ENCODE measurements around the gene AFDN. TPM values are rescaled to one million over a fixed set of nuclear protein-coding genes. Genes with fewer than 3 reads are reported as not detected.

AFDN gene
- polyA plus RNA-seq, 1 of the 3 experiments (the other 2 are of a cell fraction): 25.1 TPM

- Histone ChIP-seq H3F3A (replicated peaks; ENCODE audit: insufficient read depth) (no peaks in the 10 kb centered on the region), H3K9ac (no peak overlapping the region), H3K9me2 (no peaks in the 10 kb centered on the region), H2AFZ (ENCODE audit: low read depth) (no peak overlapping the region), H3K4me3 (ENCODE audit: low read depth in 2 of 2, low read length in 1 of 2) (no peak overlapping the region), H3K4me1 (ENCODE audit: control insufficient read depth in 1 of 2, insufficient read depth in 2 of 2, low read depth in 1 of 2, low read length in 1 of 2) (peaks cover 0 to 13% of the 10 kb centered on the region in 2 experiments; a peak in 1 of 4 replicates), H3K36me3 (replicated peaks in 1 of 2; ENCODE audit: control insufficient read depth in 1 of 2, insufficient read depth in 2 of 2, low read length in 1 of 2) (no peaks in the 10 kb centered on the region), H3K79me2 (ENCODE audit: insufficient read depth) (no peaks in the 10 kb centered on the region), H3K9me3 (no peaks in the 10 kb centered on the region), H3K27me3 (ENCODE audit: insufficient read depth) (no peaks in the 10 kb centered on the region; the same call in 1 of the 2 replicates), H3K27ac (ENCODE audit: low read depth in 2 of 2, low read length in 1 of 2) (no peak overlapping the region), H3K4me2 (no peak overlapping the region), H4K20me1 (ENCODE audit: insufficient read depth) (no peaks in the 10 kb centered on the region)
- ChIA-PET CTCF (interaction anchor here (1.0 to 1.2 kb wide), 2 partner anchors 12 to 48 kb away, joined by 3 to 5 read pairs; no protein-coding TSS in a partner anchor), POLR2A (no interaction called here)
- DNase-seq: no peak
- no peak for TF ChIP-seq ZBTB33 (IDR thresholded peaks at IDR 0.05; ENCODE audit: borderline replicate concordance, low read depth)
- TF ChIP-seq USF2 (IDR thresholded peaks at IDR 0.05; ENCODE audit: borderline replicate concordance, low read depth, low read length): no peak
- no peak for TF ChIP-seq RAD21 (IDR thresholded peaks at IDR 0.05; ENCODE audit: low read length)
- 60% methylated on average over 13 of the region's 13 CpGs for WGBS (ENCODE audit: low lambda C conversion rate)
Observed at GRCh38 chr6:167791780-167792478, 34.8 kb upstream of the AFDN start.

- ChIA-PET CTCF (no interaction called here), POLR2A (no interaction called here)
- H3K27ac ChIP-seq (ENCODE audit: low read depth in 2 of 2, low read length in 1 of 2): no peak overlapping the region
- H3K9me2 ChIP-seq: no peaks in the 10 kb centered on the region
- H2AFZ ChIP-seq (ENCODE audit: low read depth): no peak overlapping the region
- no peak overlapping the region for H3K4me3 ChIP-seq (ENCODE audit: low read depth in 2 of 2, low read length in 1 of 2)
- H3K4me1 ChIP-seq (ENCODE audit: control insufficient read depth in 1 of 2, insufficient read depth in 2 of 2, low read depth in 1 of 2, low read length in 1 of 2): peaks cover 0 to 13% of the 10 kb centered on the region in 2 experiments; a peak in 1 of 4 replicates
- H3K79me2 ChIP-seq (ENCODE audit: insufficient read depth): no peaks in the 10 kb centered on the region
- H3K4me2 ChIP-seq: no peak overlapping the region
- no peaks in the 10 kb centered on the region for H3F3A ChIP-seq (replicated peaks; ENCODE audit: insufficient read depth)
- H3K27me3 ChIP-seq (ENCODE audit: insufficient read depth): no peaks in the 10 kb centered on the region; the same call in 1 of the 2 replicates
- no peak for DNase-seq
- no peaks in the 10 kb centered on the region for H3K9me3 ChIP-seq
- H4K20me1 ChIP-seq (ENCODE audit: insufficient read depth): no peaks in the 10 kb centered on the region
- WGBS (ENCODE audit: low lambda C conversion rate): 45% methylated on average over 9 of the region's 9 CpGs
- no peaks in the 10 kb centered on the region for H3K36me3 ChIP-seq (replicated peaks in 1 of 2; ENCODE audit: control insufficient read depth in 1 of 2, insufficient read depth in 2 of 2, low read length in 1 of 2)
- H3K9ac ChIP-seq: no peak overlapping the region
- TF ChIP-seq RFX5 (IDR thresholded peaks at IDR 0.05; ENCODE audit: low read length): no peak
- no peak for TF ChIP-seq RAD21 (IDR thresholded peaks at IDR 0.05; ENCODE audit: low read length)
- TF ChIP-seq MEF2A (IDR thresholded peaks at IDR 0.05; ENCODE audit: borderline replicate concordance, low read depth): no peak
- no peak for TF ChIP-seq FOXM1 (IDR thresholded peaks at IDR 0.05; ENCODE audit: low read depth)
- no peak for TF ChIP-seq ZBTB33 (IDR thresholded peaks at IDR 0.05; ENCODE audit: borderline replicate concordance, low read depth)
- TF ChIP-seq PBX3 (IDR thresholded peaks at IDR 0.05): no peak
- no peak for TF ChIP-seq USF1 (IDR thresholded peaks at IDR 0.05; ENCODE audit: borderline replicate concordance, low read depth)
- TF ChIP-seq EP300 (IDR thresholded peaks at IDR 0.05; ENCODE audit: borderline replicate concordance in 1 of 2, low read depth in 1 of 2, low read length in 1 of 2): no peak
- TF ChIP-seq ELF1 (IDR thresholded peaks at IDR 0.05): no peak
- TF ChIP-seq JUND (IDR thresholded peaks at IDR 0.05): no peak
- no peak for TF ChIP-seq EZH2phosphoT487 (IDR thresholded peaks at IDR 0.05; ENCODE audit: borderline replicate concordance, low read depth)
- TF ChIP-seq GATA2 (CRISPR knock-in tag; IDR thresholded peaks at IDR 0.05): no peak
- no peak for TF ChIP-seq CTCF (IDR thresholded peaks at IDR 0.05)
Observed at GRCh38 chr6:167793421-167793820, 33.3 kb upstream of the AFDN start.
